ENCODE data around the gene DLEC1. TPM values are rescaled to one million over a fixed set of nuclear protein-coding genes. Genes with fewer than 3 reads are reported as not detected.

DLEC1 gene
- total RNA-seq, 4 donors from 2014 or later: 0.19 to 0.42 (median 0.37) TPM

DNA sequence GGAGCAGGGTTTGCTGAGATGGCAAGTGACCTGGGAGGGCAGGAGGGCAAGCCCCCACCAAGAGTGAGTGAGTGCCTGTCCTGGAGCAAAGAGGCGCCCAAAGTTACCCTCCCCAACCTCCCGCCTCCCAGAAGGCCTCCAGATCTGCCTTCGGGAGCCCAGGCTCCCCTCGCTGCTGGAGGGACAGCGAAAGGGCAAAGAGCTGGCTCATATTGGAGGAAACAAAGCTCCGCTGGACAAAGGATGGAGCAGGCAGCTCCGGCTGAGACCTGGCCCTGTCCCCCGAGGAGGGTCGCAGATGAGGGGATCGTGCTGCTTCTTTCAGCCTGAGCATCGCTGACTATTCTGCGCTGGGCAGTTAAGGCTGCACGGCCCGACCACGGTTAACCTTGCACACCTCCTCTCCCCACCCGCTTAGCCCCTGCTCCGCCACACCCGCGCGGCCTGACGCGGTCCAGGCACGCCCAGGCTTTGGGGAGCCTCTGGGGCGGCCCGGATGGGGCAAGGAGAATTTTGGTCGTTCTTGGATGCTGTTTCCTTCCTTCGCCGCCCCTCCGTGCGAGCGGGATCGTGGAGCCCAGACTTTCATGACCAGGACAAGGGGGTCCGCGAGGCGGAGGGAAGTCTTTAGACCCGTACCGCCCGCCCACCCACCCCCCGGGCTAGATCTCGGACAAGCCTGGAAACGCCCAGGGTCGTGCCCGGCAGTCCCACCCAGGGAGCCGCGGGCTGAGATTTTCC, 10.2 kb upstream of the DLEC1 start:
- no peaks in the 10 kb centered on the region for H3K36me3 ChIP-seq
- no peaks in the 10 kb centered on the region for H3K27me3 ChIP-seq
- H3K4me1 ChIP-seq: peaks cover 27 to 61% (median 54%) of the 10 kb centered on the region in 4 donors
- peak overlapping the region; percentile 68 to 86 (median 75) for H3K4me3 ChIP-seq
- peak overlapping the region; percentile 87 to 93 (median 90) for H3K27ac ChIP-seq (replicated peaks in 1 of 4)
- intact Hi-C loops (cut with DNase I): no loop called here
- 43% methylated on average over 20 of the region's 45 CpGs for WGBS
- no peak for DNase-seq (ENCODE audit: extremely low spot score)
- H3K9me3 ChIP-seq: no peaks in the 10 kb centered on the region
- TF ChIP-seq, protein P1, sequence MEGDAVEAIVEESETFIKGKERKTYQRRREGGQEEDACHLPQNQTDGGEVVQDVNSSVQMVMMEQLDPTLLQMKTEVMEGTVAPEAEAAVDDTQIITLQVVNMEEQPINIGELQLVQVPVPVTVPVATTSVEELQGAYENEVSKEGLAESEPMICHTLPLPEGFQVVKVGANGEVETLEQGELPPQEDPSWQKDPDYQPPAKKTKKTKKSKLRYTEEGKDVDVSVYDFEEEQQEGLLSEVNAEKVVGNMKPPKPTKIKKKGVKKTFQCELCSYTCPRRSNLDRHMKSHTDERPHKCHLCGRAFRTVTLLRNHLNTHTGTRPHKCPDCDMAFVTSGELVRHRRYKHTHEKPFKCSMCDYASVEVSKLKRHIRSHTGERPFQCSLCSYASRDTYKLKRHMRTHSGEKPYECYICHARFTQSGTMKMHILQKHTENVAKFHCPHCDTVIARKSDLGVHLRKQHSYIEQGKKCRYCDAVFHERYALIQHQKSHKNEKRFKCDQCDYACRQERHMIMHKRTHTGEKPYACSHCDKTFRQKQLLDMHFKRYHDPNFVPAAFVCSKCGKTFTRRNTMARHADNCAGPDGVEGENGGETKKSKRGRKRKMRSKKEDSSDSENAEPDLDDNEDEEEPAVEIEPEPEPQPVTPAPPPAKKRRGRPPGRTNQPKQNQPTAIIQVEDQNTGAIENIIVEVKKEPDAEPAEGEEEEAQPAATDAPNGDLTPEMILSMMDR (IDR thresholded peaks at IDR 0.05): no peak
- TF ChIP-seq POLR2AphosphoS5 (IDR thresholded peaks at IDR 0.05) (no peak), POLR2A (IDR thresholded peaks at IDR 0.05; ENCODE audit: low read depth) (no peak), EP300 (IDR thresholded peaks at IDR 0.05) (no peak)

DNA sequence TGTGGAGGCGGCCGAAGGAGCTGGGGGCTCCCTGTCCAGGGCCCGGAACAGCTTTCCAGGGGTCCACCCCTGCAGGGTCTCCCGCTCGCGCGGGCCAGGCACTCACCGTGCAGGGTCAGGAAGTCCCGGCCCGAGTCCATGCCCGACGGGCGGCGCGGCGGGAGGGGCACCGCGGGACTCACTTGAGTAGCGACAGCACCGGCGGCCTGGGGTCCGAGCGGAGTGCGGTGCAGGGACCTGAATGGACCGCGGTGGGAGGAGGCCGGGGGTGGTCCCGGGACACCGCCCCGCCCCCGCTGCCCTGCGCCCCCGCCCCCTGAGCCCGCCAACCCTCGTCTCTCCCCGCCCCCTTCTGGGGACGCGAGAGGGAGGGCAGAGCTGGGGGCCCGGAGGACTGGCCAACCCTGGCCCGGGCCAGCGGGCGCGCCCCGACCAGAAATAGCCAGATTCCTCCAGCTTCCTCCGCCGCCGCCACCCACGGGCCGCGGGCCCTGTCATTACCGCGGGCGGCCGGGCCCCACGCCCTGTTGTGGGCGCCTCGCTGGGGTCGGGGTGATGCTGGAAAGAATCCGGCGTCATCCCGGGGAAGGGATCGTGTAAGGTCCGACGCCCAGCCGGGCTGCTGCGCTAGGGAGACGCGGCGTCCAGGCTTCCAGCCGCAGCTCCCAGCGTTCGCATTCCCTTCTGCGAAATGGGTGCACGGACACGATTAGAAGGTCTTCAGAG, 9.4 kb upstream of the DLEC1 start, which contains the start of gene PLCD1:
PLCD1 (minus strand) TSS at position 243 of the 726 bp plus-strand sequence; CDS start at position 140, 103 bp downstream.
- no peaks in the 10 kb centered on the region for H3K9me3 ChIP-seq
- H3K4me1 ChIP-seq: peaks cover 27 to 55% (median 52%) of the 10 kb centered on the region in 4 donors
- intact Hi-C loops (cut with DNase I): no loop called here
- H3K36me3 ChIP-seq: no peaks in the 10 kb centered on the region
- H3K27me3 ChIP-seq: no peaks in the 10 kb centered on the region
- peak; percentile 72 to 87 for TF ChIP-seq POLR2AphosphoS5 (IDR thresholded peaks at IDR 0.05)
- no peak for TF ChIP-seq EP300 (IDR thresholded peaks at IDR 0.05)
- TF ChIP-seq, protein P1 (IDR thresholded peaks at IDR 0.05): peak in 1 of 3 experiments; percentile 6
- peak; percentile 35 for TF ChIP-seq POLR2A (IDR thresholded peaks at IDR 0.05; ENCODE audit: low read depth)
- 0% methylated on average over 11 of the region's 75 CpGs for WGBS
- H3K4me3 ChIP-seq: peak within 1 kb of the TSS; percentile 68 to 86 (median 75)
- H3K27ac ChIP-seq (replicated peaks in 1 of 4): peak within 1 kb of the TSS; percentile 87 to 93 (median 90)
- DNase-seq (ENCODE audit: extremely low spot score): no peak

DNA sequence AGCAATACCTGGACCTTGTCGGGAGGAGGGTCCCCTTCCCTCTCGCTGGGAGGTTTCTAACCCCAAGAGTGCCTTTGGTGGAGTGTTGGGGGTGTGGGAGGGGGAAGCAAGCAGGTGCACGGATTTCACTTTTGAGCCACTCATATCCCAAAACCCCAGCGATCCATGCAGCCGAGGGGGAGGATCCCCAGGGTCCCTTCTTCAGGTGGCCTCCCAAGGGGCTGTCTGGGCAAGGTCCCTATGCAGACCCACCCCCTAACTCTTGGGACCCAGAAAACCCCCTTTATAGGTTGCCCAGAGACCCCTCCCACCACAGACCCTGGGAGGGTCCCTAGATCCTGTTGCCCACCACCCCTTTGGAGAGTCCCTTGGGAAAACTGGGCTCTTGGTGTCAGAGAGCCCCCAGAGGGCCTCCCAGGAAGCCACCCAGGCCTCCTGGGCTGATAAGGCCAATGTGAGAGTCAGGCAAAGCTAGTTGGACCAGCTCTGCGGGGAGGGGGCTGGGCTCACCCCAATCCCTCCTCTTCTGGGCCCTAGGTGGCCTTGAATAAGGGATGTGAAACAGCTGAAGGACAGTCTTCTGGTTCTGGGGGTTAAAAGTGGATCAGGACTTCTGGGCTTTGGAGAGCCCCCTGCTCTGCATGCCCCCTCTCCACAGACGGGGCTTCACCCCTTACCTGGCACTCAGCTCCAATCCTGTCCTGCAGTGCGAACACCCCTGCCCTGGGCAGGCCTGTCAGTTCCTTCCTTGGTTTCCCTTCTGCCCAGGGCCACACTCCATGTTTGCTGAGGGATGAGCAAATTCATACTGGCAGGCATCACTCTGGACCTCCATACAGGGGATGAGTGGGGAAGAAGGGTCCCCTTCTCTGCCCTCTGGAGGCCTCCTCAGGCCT, 8.6 kb upstream of the DLEC1 start:
- WGBS: 18% methylated on average over 4 of the region's 8 CpGs
- no peak for DNase-seq (ENCODE audit: extremely low spot score)
- H3K27me3 ChIP-seq: no peaks in the 10 kb centered on the region
- no peak for TF ChIP-seq EP300 (IDR thresholded peaks at IDR 0.05)
- no peak for TF ChIP-seq POLR2AphosphoS5 (IDR thresholded peaks at IDR 0.05)
- TF ChIP-seq, protein P1 (IDR thresholded peaks at IDR 0.05): no peak
- no peak for TF ChIP-seq POLR2A (IDR thresholded peaks at IDR 0.05; ENCODE audit: low read depth)
- intact Hi-C loops (cut with DNase I): no loop called here
- no peaks in the 10 kb centered on the region for H3K9me3 ChIP-seq
- no peaks in the 10 kb centered on the region for H3K36me3 ChIP-seq
- H3K4me1 ChIP-seq: peaks cover 27 to 52% (median 49%) of the 10 kb centered on the region in 4 donors
- peak overlapping the region; percentile 87 to 93 (median 90) for H3K27ac ChIP-seq (replicated peaks in 1 of 4)
- peak overlapping the region; percentile 68 to 86 (median 75) for H3K4me3 ChIP-seq

Data from esophagus muscularis mucosa (tissue), 4 donors.